Hepatocyte (in vitro differentiated cells): ENCODE results near the gene ALAS2.

ENCODE experiments used
- CTCF ChIP-seq: fragments of 200-600 bp; sonication (generic); IDR thresholded peaks from 2 replicates; pipeline ENCODE4 v1.5.1; 2016; ENCODE audit warnings: antibody characterized with exemption, mild to moderate bottlenecking; ENCODE audit not compliant: poor library complexity
- EZH2 ChIP-seq: fragments of 200-600 bp; sonication (generic); IDR thresholded peaks from 2 replicates; pipeline ENCODE4 v1.6.1; 2016; ENCODE audit warnings: antibody characterized with exemption, mild to moderate bottlenecking, borderline replicate concordance
- EZH2phosphoT487 ChIP-seq: fragments of 200-600 bp; sonication (generic); IDR thresholded peaks from one replicate; pipeline ENCODE4 v1.6.1; 2018; ENCODE audit warnings: antibody characterized with exemption, mild to moderate bottlenecking, low read depth, moderate library complexity; ENCODE audit not compliant: unreplicated experiment, severe bottlenecking

- TF ChIP-seq CTCF (no peak), EZH2 (no peak), EZH2phosphoT487 (no peak)
These were observed 39.1 kb downstream of the ALAS2 start for GRCh38 chrX:54991706-54992105.
